ENCODE results near the gene IFT88. TPM values are rescaled to one million over a fixed set of nuclear protein-coding genes. Genes with fewer than 3 reads are reported as not detected.

Gene IFT88
- total RNA-seq, 1 experiment from 2014 or later = 5.2 TPM

- no peak overlapping the region for H2BK12ac ChIP-seq (ENCODE audit: insufficient read length, low read depth, low read length)
- Mint-ChIP-seq H3K9me3 (no peaks in the 10 kb centered on the region), H3K36me3 (ENCODE audit: insufficient read depth in 1 of 3, low read depth in 3 of 3) (no peaks in the 10 kb centered on the region), H3K4me3 (no peak overlapping the region), H3K27ac (peak overlapping the region; percentile 82 to 90 (median 85); a peak in 4 of 7 replicates), H3K4me1 (peaks cover 47 to 52% of the 10 kb centered on the region in 2 experiments), H3K27me3 (ENCODE audit: low read depth) (no peaks in the 10 kb centered on the region)
- no peak overlapping the region for H4K8ac ChIP-seq (replicated peaks; ENCODE audit: insufficient read length, low read depth, low read length)
- H3K23me2 ChIP-seq (ENCODE audit: insufficient read length, low read depth, low read length, poor library complexity, severe bottlenecking) = no peaks in the 10 kb centered on the region
- H3K79me1 ChIP-seq (ENCODE audit: insufficient read depth, low read depth, low read length, poor library complexity, severe bottlenecking) = no peaks in the 10 kb centered on the region
- no peak for DNase-seq
- no peak overlapping the region for H3K4ac ChIP-seq (ENCODE audit: low read depth, low read length)
- H2BK5ac ChIP-seq (ENCODE audit: insufficient read length, low read length) = no peak overlapping the region
- H3K4me2 ChIP-seq (ENCODE audit: insufficient read depth, insufficient read length, low read length) = no peak overlapping the region
- no peak overlapping the region for H3T11ph ChIP-seq (ENCODE audit: low read length)
- no peak overlapping the region for H3K23ac ChIP-seq (ENCODE audit: insufficient read length, low read depth, low read length)
- WGBS (ENCODE audit: extremely low coverage, insufficient read length, low lambda C conversion rate) = no CpG with 5 or more reads among the region's 18 CpGs
- H3K14ac ChIP-seq (ENCODE audit: insufficient read depth, low read length) = no peak overlapping the region
- no peak overlapping the region for H3K18ac ChIP-seq (ENCODE audit: insufficient read length, low read depth, low read length)
- H2BK15ac ChIP-seq (ENCODE audit: low read depth, low read length) = no peak overlapping the region
- H2AFZ ChIP-seq (ENCODE audit: low read length) = no peak overlapping the region
- no peaks in the 10 kb centered on the region for H3K27me3 ChIP-seq (ENCODE audit: insufficient read depth, low read length)
- H3K9ac ChIP-seq (ENCODE audit: extremely low read depth, insufficient read length, low read length) = no peak overlapping the region
- no peak overlapping the region for H3K27ac ChIP-seq (ENCODE audit: insufficient read length, low read depth, low read length)
- H3K56ac ChIP-seq (ENCODE audit: insufficient read length, low read depth, low read length) = no peak overlapping the region
- H2AK5ac ChIP-seq (ENCODE audit: insufficient read length, low read length) = no peak overlapping the region
- H2BK20ac ChIP-seq (ENCODE audit: low read depth, low read length, poor library complexity, severe bottlenecking) = no peak overlapping the region
- H4K5ac ChIP-seq (ENCODE audit: insufficient read length, low read depth, low read length) = no peak overlapping the region
- no peak overlapping the region for H2BK120ac ChIP-seq (ENCODE audit: low read depth, low read length, poor library complexity, severe bottlenecking)
- TF ChIP-seq, protein P1, sequence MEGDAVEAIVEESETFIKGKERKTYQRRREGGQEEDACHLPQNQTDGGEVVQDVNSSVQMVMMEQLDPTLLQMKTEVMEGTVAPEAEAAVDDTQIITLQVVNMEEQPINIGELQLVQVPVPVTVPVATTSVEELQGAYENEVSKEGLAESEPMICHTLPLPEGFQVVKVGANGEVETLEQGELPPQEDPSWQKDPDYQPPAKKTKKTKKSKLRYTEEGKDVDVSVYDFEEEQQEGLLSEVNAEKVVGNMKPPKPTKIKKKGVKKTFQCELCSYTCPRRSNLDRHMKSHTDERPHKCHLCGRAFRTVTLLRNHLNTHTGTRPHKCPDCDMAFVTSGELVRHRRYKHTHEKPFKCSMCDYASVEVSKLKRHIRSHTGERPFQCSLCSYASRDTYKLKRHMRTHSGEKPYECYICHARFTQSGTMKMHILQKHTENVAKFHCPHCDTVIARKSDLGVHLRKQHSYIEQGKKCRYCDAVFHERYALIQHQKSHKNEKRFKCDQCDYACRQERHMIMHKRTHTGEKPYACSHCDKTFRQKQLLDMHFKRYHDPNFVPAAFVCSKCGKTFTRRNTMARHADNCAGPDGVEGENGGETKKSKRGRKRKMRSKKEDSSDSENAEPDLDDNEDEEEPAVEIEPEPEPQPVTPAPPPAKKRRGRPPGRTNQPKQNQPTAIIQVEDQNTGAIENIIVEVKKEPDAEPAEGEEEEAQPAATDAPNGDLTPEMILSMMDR (conservative IDR thresholded peaks at IDR 0.05) = no peak
- H4K91ac ChIP-seq (ENCODE audit: insufficient read length, low read depth, low read length) = no peak overlapping the region
- no peaks in the 10 kb centered on the region for H3K9me3 ChIP-seq (ENCODE audit: control insufficient read depth, low read depth, low read length)
- no peaks in the 10 kb centered on the region for H3K79me2 ChIP-seq (ENCODE audit: insufficient read depth, low read length)
- H4K20me1 ChIP-seq (ENCODE audit: control insufficient read depth, insufficient read depth, insufficient read length) = no peaks in the 10 kb centered on the region
- H3K4me1 ChIP-seq (ENCODE audit: insufficient read depth, low read length) = no peaks in the 10 kb centered on the region; the same call in 1 of the 2 replicates
These were observed 117.6 kb downstream of the IFT88 start for GRCh38 chr13:20684546-20684945.

Data from H9 (cell line).